Heart left ventricle (tissue), 16 donors: ENCODE results near the gene CTNNAL1. TPM values are rescaled to one million over a fixed set of nuclear protein-coding genes. Genes with fewer than 3 reads are reported as not detected.
"Not testable (repeated sequence)": the region's sequence is repeated elsewhere in the genome, so short reads cannot be mapped to it uniquely, and the experiment has no call there.

Experiments used
- ATAC-seq, 4 donors: fragments of 200-7000 bp; cut with Tn5 transposase; one replicate each; pipeline ENCODE4 v1.9.1; 2020 to 2022; ENCODE audit warnings: moderate library complexity in 4 of 4, mild to moderate bottlenecking in 3 of 4, moderate number of reproducible peaks in 1 of 4
- DNase-seq, 5 donors: peaks; one replicate each; pipeline ENCODE4 v3.0.0-alpha.2; 2020
- H3K27ac ChIP-seq, 12 donors: fragments of 200-600 bp; sonication (generic) in 4 of 12; one replicate each; pipeline versions ENCODE4 v1.5.0 to v1.8.0; 2016 to 2022; ENCODE audit warnings: mild to moderate bottlenecking in 2 of 12
- H3K27me3 ChIP-seq, 9 donors: fragments of 200-600 bp; sonication (generic) in 2 of 9; one replicate each; pipeline versions ENCODE4 v1.5.1 to v1.8.0; 2016 to 2022; ENCODE audit warnings: mild to moderate bottlenecking in 3 of 9
- H3K36me3 ChIP-seq, 9 donors: fragments of 200-600 bp; sonication (generic) in 2 of 9; one replicate each; pipeline versions ENCODE4 v1.5.0 to v1.8.0; 2018 to 2022; ENCODE audit warnings: mild to moderate bottlenecking in 2 of 9
- H3K4me1 ChIP-seq, 12 donors: fragments of 200-600 bp; sonication (generic) in 4 of 12; one replicate each; pipeline versions ENCODE4 v1.5.0 to v1.8.0; 2016 to 2022; ENCODE audit warnings: mild to moderate bottlenecking in 3 of 12
- H3K4me3 ChIP-seq, 12 donors: fragments of 200-600 bp; sonication (generic) in 4 of 12; one replicate each; pipeline versions ENCODE4 v1.5.0 to v1.8.0; 2017 to 2022; ENCODE audit warnings: mild to moderate bottlenecking in 9 of 12, moderate library complexity in 4 of 12
- H3K9me3 ChIP-seq, 12 donors: fragments of 200-600 bp; sonication (generic) in 4 of 12; one replicate each; pipeline versions ENCODE4 v1.5.0 to v1.8.0; 2016 to 2022; ENCODE audit warnings: mild to moderate bottlenecking in 1 of 12
- POLR2A ChIP-seq, 2 donors: fragments of 450-650 bp; IDR thresholded peaks; one replicate each; pipeline ENCODE4 v1.6.1; 2017; ENCODE audit warnings: antibody characterized with exemption in 2 of 2, mild to moderate bottlenecking in 2 of 2, moderate library complexity in 2 of 2
- WGBS, 4 donors: extraction: QIAGEN DNeasy Blood & Tissue Kit in 2 of 4; methylation state at CpG; one replicate each; pipeline versions ENCODE4 v1.1.5 to v1.1.7; 2013 to 2018; 5-methylcytosine and 5-hydroxymethylcytosine counted together
- intact Hi-C, 10 donors: fragments of 100-400 bp; cut with DNase I; formaldehyde crosslinking; loops; one replicate each; pipeline versions ENCODE4 v1.11.1 to v1.14.2; 2022
- polyA plus RNA-seq, 2 donors: library from polyadenylated mRNA; stranded (reverse); fragments of 200-250 nt; gene quantifications; one replicate each; pipeline ENCODE4 v1.2.3, GENCODE V29; 2013
- total RNA-seq, 9 donors: library from RNA; depleted of rRNA in 2 of 9; stranded (reverse); fragments of >200 nt in 2 of 9; fragmentation: NEBNext Ultra II Directional in 3 of 9; extraction: Animal tissue kit (Norgen Biotek cat#: 25700) in 3 of 9; gene quantifications; one replicate each; pipeline versions ENCODE4 v1.1.0 to v1.2.4, GENCODE V29; 2016 to 2023
- TF ChIP-seq, protein P1 (sequence below), 12 donors: fragments of 200-600 bp; sonication (generic) in 4 of 12; IDR thresholded peaks; one replicate each; pipeline versions ENCODE4 v1.5.0 to v1.8.0; 2018 to 2022; ENCODE audit warnings: antibody characterized with exemption in 12 of 12, mild to moderate bottlenecking in 5 of 12
- donor health status: ischemic (EF 13 %, LVEDD 7.1; RV severe dilation, severe dysfunction).
- donor health status: healthy with polysubstance abuse.
- donor health status: DM: no; HTN: yes; CAD: no.
- donor health status: DM: no; HTN: no; CAD: no.
- donor health status: ischemic (EF 25% LVEDD 6.9; RV normal size, moderate dysfunction).
- donor health status: ischemic (EF 25% LVEDD 5.7; RV mildly dilated, moderate dysfunction).
- donor health status: healthy.
- donor health status: DM: yes; HTN: yes; CAD: no.
- donor health status: ischemic (EF 35%, LVEDD 5.7; RV mildly dilated, moderate dysfunction).
- donor health status: nonischemic (EF 11% LVEDD 7.7; RV severe dilation, severe dysfunction).
- donor health status: DM: yes; HTN: yes; CAD: no.
- donor health status: PGD.
- donor health status: ischemic (EF 29% LVEDD 5.4; RV normal size, mild dysfunction).
- donor health status: nonischemic (EF 23%, LVEDD 6.1; RV moderate dilation, normal function).

CTNNAL1 gene
- total and polyA plus RNA-seq, 11 donors, result 51.2 to 165 (median 62.7) TPM

DNA sequence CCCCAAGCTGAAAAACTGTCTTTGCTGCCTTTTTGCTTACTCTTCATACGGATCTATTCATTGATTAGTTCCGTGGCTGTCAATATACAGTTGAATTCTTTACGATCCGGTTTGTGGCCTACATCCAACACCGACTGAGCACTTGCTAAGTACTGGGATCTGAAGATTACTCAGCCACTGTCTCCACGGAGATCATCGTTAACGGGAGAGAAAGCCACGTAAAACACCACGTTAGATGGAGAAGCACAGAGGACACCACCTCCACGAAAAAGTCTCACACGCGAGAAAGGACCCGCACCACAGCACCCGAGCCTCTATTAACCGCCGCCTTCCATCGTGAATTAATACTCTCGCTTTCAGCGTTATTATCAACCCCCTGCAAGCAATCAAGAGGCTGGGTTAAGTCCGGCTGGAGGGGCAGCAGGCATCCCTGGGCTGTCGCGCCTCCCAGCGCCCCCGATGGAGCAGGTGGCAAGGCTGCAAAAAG, 80.0 kb downstream of the CTNNAL1 start:
- Histone ChIP-seq H3K4me1 (peaks cover 0 to 30% (median 19%) of the 10 kb centered on the region in 12 donors), H3K9me3 (no peaks in the 10 kb centered on the region), H3K36me3 (peaks cover 0 to 45% (median 26%) of the 10 kb centered on the region in 9 donors), H3K27me3 (no peaks in the 10 kb centered on the region), H3K4me3 (peak overlapping the region; percentile 67 to 99 (median 90)), H3K27ac (peak overlapping the region; percentile 77 to 96 (median 90))
- 0 to 2% (median 1%) methylated on average over 20 to 25 of the region's 25 CpGs for WGBS, 4 donors
- TF ChIP-seq, protein P1, sequence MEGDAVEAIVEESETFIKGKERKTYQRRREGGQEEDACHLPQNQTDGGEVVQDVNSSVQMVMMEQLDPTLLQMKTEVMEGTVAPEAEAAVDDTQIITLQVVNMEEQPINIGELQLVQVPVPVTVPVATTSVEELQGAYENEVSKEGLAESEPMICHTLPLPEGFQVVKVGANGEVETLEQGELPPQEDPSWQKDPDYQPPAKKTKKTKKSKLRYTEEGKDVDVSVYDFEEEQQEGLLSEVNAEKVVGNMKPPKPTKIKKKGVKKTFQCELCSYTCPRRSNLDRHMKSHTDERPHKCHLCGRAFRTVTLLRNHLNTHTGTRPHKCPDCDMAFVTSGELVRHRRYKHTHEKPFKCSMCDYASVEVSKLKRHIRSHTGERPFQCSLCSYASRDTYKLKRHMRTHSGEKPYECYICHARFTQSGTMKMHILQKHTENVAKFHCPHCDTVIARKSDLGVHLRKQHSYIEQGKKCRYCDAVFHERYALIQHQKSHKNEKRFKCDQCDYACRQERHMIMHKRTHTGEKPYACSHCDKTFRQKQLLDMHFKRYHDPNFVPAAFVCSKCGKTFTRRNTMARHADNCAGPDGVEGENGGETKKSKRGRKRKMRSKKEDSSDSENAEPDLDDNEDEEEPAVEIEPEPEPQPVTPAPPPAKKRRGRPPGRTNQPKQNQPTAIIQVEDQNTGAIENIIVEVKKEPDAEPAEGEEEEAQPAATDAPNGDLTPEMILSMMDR (IDR thresholded peaks at IDR 0.05), result no peak
- TF ChIP-seq POLR2A (IDR thresholded peaks at IDR 0.05), result no peak
- DNase-seq (no peak), ATAC-seq (peak in 1 of 4 donors; percentile 3)
- intact Hi-C loops, result loop anchor here in 5 of 10 donors (5.0 to 10.0 kb wide), 5 partner anchors 79 to 189 kb away; partner anchors contain the start of genes TMEM245 (in 2 of the 5) and CTNNAL1 (in 1 of the 5)

DNA sequence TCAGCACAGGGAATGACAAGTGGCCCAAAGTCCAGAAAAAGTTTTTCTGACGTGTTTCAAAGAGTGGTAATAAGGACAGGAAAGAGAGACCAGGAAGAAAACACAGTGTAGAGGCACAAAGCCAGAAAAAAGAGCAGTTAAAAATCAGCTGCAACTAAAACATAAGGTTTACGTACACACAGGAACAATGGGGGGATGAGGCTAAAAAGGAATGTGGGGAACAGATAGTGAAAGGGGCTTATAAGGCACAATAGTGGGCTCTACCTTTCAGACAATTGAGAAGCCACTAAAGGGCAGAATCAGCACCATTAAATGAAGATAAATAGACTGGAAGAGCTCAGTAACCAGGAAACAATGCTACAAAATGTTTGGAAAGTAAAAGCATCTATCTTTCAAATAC, 84.9 kb downstream of the CTNNAL1 start:
- ATAC-seq, result no peak
- H3K4me1 ChIP-seq, result peaks cover 0 to 18% (median 11%) of the 10 kb centered on the region in 12 donors
- H3K27me3 ChIP-seq, result no peaks in the 10 kb centered on the region
- H3K4me3 ChIP-seq, result no peak overlapping the region
- H3K9me3 ChIP-seq, result no peaks in the 10 kb centered on the region
- no peak for DNase-seq
- peaks cover 0 to 76% (median 68%) of the 10 kb centered on the region in 9 donors for H3K36me3 ChIP-seq
- TF ChIP-seq, protein P1 (IDR thresholded peaks at IDR 0.05), result no peak
- TF ChIP-seq POLR2A (IDR thresholded peaks at IDR 0.05), result no peak
- intact Hi-C loops, result loop anchor here in 1 of 10 donors (10.0 kb wide), 1 partner anchor 116 kb away; no protein-coding TSS in a partner anchor
- WGBS, 4 donors, result 69 to 89% (median 85%) methylated on average over 2 of the region's 2 CpGs
- no peak overlapping the region for H3K27ac ChIP-seq

DNA sequence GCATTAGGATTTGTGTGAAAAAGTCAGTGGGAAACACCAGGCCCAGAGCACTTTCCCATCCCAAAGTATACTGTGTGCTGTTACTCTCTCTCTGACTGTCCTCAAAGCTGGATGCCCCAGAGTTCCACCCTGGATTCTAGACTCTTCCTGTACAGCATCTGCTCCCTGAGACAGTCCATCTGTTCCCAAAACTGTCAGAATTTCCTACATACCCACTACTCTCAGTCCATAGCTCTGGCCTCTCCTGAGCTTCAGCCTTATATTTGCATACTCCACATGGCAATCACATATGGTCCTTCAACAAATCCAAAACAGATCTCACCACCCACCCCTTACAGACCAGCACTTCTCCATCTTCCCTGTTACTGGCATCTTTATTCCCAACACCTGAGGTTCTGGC, 88.8 kb downstream of the CTNNAL1 start:
- ATAC-seq (no peak), DNase-seq (no peak)
- H3K27ac ChIP-seq, result no peak overlapping the region
- H3K9me3 ChIP-seq, result no peaks in the 10 kb centered on the region
- TF ChIP-seq, protein P1 (IDR thresholded peaks at IDR 0.05), result no peak
- no peak for TF ChIP-seq POLR2A (IDR thresholded peaks at IDR 0.05)
- H3K36me3 ChIP-seq, result peaks cover 0 to 100% (median 98%) of the 10 kb centered on the region in 9 donors
- no peak overlapping the region for H3K4me3 ChIP-seq
- no peaks in the 10 kb centered on the region for H3K27me3 ChIP-seq
- H3K4me1 ChIP-seq, result no peaks in the 10 kb centered on the region
- intact Hi-C loops, result loop anchor here in 1 of 10 donors (10.0 kb wide), 1 partner anchor 120 kb away; no protein-coding TSS in a partner anchor

DNA sequence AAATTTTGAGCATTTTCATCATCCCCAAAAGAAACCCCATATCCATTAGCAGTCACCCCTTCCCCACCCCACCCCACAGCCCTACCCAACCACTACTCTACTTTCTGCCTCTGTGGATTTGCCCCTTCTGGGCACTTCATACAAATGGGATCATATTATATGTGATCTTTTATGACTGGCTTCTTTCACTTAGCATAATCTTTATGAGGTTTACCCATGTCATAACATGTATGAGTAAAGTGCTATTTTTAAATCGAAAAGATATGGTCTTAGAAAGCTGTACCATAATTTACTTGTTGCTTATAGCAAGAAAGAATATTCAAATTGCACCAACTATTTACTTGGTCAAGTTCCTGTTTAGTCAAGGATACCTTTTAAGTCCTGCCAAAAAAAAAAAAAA, 92.1 kb downstream of the CTNNAL1 start:
- WGBS, 4 donors, result 77 to 91% (median 85%) methylated on average over 1 of the region's 1 CpG
- DNase-seq (no peak), ATAC-seq (no peak)
- Histone ChIP-seq H3K27ac (no peak overlapping the region), H3K4me1 (no peaks in the 10 kb centered on the region), H3K4me3 (no peak overlapping the region), H3K27me3 (no peaks in the 10 kb centered on the region), H3K36me3 (peaks cover 0 to 100% (median 95%) of the 10 kb centered on the region in 9 donors), H3K9me3 (no peaks in the 10 kb centered on the region)
- TF ChIP-seq, protein P1 (IDR thresholded peaks at IDR 0.05), result no peak
- no peak for TF ChIP-seq POLR2A (IDR thresholded peaks at IDR 0.05)
- intact Hi-C loops, result loop anchor here in 1 of 10 donors (10.0 kb wide), 1 partner anchor 124 kb away; no protein-coding TSS in a partner anchor

DNA sequence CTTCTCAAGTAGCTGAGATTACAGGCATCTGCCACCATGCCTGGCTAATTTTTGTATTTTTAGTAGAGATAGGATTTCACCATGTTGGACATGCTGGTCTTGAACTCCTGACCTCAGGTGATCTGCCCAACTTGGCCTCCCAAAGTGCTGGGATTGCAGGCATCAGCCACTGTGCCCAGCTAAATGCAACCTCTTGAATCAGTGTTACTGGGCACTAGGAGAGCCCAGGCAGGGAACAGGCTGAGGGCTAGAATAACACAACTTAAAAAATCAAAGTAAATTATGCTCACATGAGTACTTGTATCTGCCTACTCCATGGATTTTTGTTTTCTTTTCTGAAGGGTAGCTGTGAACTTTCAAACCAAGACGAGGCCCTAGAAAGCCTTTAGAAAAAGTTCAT, 92.9 kb downstream of the CTNNAL1 start:
- H3K4me1 ChIP-seq, ATAC-seq, DNase-seq, H3K9me3 ChIP-seq, H3K27ac ChIP-seq, H3K4me3 ChIP-seq, H3K27me3 ChIP-seq: not testable (repeated sequence)
- intact Hi-C loops, result loop anchor here in 1 of 10 donors (10.0 kb wide), 1 partner anchor 124 kb away; no protein-coding TSS in a partner anchor
- 89 to 100% (median 96%) methylated on average over 1 of the region's 1 CpG for WGBS, 4 donors
- peaks cover 0 to 100% (median 95%) of the 10 kb centered on the region in 9 donors for H3K36me3 ChIP-seq
